PFSK-1 (cell line): ENCODE measurements around the gene GOT2.

Source experiments
- POLR2AphosphoS5 ChIP-seq: IDR thresholded peaks from 2 replicates; pipeline ENCODE4 v1.6.1; 2012; ENCODE audit warnings: low read depth, mild to moderate bottlenecking, control low read depth, low read length, moderate library complexity
- SIN3A ChIP-seq: IDR thresholded peaks from 2 replicates; pipeline ENCODE4 v1.6.1; 2012; ENCODE audit warnings: mild to moderate bottlenecking, low read length, moderate library complexity, borderline replicate concordance; ENCODE audit not compliant: insufficient read depth
- TAF1 ChIP-seq: IDR thresholded peaks from 2 replicates; pipeline ENCODE4 v1.6.1; 2012; ENCODE audit warnings: low read length, control low read depth, borderline replicate concordance; ENCODE audit not compliant: insufficient read depth
- TF ChIP-seq, protein P1 (sequence below), 2 experiments: IDR thresholded peaks; 2 replicates each; pipeline versions ENCODE4 v1.6.1 to v1.8.0; 2011 to 2012; ENCODE audit warnings: low read depth in 2 of 2, low read length in 2 of 2, control low read depth in 1 of 2, inconsistent platforms in 1 of 2, mild to moderate bottlenecking in 1 of 2, moderate library complexity in 1 of 2; ENCODE audit not compliant: insufficient read depth in 1 of 2

DNA sequence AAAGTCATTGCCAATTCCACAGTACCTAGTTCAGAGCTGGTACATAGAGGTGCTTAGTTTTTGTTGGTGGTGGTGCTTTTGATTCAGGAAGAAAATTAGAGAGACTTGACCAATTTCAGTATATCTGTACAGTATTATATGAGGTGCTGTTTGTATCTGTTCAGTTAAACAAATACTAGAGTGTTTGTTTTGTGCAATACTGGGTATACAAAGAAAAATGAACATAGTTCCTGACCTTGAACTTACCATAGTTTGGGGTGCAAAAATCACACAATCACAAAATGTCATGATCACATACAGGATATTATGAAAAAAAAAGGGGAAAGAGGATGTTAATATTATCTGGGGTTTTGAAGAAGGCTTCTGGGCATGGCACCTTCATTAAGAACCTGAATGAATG is 39.8 kb upstream of the GOT2 start:
- TF ChIP-seq SIN3A (no peak), POLR2AphosphoS5 (no peak), TAF1 (no peak)
- TF ChIP-seq, protein P1, sequence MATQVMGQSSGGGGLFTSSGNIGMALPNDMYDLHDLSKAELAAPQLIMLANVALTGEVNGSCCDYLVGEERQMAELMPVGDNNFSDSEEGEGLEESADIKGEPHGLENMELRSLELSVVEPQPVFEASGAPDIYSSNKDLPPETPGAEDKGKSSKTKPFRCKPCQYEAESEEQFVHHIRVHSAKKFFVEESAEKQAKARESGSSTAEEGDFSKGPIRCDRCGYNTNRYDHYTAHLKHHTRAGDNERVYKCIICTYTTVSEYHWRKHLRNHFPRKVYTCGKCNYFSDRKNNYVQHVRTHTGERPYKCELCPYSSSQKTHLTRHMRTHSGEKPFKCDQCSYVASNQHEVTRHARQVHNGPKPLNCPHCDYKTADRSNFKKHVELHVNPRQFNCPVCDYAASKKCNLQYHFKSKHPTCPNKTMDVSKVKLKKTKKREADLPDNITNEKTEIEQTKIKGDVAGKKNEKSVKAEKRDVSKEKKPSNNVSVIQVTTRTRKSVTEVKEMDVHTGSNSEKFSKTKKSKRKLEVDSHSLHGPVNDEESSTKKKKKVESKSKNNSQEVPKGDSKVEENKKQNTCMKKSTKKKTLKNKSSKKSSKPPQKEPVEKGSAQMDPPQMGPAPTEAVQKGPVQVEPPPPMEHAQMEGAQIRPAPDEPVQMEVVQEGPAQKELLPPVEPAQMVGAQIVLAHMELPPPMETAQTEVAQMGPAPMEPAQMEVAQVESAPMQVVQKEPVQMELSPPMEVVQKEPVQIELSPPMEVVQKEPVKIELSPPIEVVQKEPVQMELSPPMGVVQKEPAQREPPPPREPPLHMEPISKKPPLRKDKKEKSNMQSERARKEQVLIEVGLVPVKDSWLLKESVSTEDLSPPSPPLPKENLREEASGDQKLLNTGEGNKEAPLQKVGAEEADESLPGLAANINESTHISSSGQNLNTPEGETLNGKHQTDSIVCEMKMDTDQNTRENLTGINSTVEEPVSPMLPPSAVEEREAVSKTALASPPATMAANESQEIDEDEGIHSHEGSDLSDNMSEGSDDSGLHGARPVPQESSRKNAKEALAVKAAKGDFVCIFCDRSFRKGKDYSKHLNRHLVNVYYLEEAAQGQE (IDR thresholded peaks at IDR 0.05; ENCODE audit: insufficient read depth in 1 of 2, low read depth in 2 of 2, low read length in 2 of 2), result no peak
